NCI-H1694 treated with DMSO at 0.1 percent for 48 hours (cell line): ENCODE results near the gene PCDHGB2.
"Not testable (repeated sequence)": the region's sequence is repeated elsewhere in the genome, so short reads cannot be mapped to it uniquely, and the experiment has no call there.

ENCODE experiments used
- DNase-seq: peaks from one replicate; lab custom pipeline; 2025; lab: John Stamatoyannopoulos, UW

The PCDHGB2 gene

DNA sequence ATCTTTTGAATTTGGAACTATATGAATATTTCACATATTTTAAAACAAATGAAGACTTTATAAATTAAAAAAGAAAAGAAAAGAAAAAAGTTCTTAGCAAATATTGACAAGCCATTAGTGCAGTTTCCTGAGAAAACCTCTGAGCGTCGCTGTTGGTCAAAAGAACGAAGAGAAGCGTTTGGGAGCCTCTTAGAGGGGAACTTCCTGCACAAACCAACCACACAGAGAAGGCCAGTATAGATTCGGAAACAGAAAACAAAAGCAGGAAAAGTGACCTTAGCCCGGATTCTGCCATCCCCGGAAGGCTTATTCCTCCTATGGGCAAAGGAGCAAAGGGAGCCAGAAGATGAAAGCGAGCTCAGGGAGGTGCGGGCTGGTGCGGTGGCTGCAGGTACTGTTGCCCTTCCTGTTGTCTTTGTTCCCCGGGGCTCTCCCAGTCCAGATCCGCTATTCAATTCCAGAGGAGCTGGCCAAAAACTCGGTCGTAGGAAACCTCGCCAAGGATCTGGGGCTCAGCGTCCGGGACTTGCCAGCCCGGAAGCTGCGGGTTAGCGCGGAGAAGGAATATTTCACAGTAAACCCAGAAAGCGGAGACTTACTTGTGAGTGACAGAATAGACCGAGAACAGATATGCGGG, at the start of gene PCDHGB2:
PCDHGB2 (plus strand) TSS at position 205 of the 637 bp plus-strand sequence; CDS start at position 347, 142 bp downstream.
- DNase-seq, result peak; percentile 32

DNA sequence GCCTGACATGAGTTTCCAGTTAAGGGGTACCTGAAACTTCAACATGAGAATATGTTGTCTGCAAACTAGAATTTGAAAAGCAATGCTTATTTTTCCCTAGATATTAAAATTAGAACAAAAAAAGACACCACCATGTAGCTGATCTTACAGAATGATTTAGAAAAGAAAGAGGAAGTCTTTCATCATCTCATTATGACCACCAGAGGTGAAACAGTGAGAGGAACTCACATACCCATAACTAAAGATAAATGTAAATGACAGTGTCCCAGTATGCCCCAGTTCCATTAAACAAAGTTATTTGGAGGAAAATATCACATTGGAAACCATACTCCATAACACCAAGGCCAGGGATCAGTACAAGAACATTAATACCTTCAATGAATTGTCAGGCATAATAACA, 46.1 kb upstream of the PCDHGB2 start:
- no peak for DNase-seq

DNA sequence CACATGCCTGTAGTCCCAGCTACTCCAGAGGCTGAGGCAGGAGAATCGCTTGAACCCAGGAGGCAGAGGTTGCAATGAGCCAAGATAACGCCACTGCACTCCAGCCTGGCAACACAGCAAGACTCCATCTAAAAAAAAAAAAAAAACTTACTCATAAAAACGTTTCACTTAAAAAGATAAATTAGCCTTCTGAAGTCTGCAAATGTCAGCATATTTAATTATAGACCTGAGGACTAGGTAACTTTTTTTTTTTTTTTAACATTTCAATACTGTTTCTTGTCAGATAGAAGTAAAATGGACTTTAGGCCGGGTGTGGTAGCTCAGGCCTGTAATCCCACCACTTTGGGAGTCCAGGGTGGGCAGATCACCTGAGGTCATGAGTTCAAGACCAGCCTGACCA, 42.8 kb upstream of the PCDHGB2 start:
- not testable (repeated sequence) for DNase-seq

DNA sequence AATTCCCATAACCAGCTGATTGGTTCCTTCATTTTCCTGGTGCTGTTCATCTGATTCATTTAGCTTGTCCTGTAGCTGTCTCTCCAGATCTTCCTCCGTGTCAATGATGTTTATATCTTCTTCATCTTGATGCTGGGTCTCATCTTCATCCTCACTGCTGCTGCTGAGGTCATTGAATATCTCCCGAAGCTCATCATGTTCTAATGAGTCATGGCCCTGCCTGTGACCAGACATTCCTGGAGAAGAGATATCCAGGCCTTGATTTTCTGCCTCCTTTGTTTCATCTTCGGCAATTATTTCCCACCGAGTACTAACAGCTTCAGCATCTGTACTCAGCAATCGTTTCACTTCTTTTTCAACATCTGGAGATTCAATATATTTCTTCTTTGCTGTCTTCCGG, 40.6 kb upstream of the PCDHGB2 start:
- DNase-seq, result no peak

DNA sequence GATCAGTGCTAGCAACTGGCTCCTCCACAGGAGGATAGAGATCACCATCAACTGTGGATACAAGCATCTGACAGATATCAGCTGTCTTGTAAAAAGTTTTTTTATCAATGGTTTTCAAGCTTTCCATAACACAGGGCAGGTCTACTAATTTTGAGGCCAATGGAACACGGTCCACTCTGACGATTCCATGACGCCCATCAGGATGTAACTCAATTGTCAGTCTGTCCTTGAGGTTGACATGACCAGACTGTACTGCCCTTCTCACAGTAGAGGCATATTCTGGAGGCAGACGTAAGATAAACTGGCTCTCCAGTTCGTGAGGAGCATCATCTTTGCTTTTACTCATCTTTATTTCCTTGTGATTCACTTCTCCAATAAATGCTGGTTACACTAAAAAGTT, 40.1 kb upstream of the PCDHGB2 start:
- no peak for DNase-seq

DNA sequence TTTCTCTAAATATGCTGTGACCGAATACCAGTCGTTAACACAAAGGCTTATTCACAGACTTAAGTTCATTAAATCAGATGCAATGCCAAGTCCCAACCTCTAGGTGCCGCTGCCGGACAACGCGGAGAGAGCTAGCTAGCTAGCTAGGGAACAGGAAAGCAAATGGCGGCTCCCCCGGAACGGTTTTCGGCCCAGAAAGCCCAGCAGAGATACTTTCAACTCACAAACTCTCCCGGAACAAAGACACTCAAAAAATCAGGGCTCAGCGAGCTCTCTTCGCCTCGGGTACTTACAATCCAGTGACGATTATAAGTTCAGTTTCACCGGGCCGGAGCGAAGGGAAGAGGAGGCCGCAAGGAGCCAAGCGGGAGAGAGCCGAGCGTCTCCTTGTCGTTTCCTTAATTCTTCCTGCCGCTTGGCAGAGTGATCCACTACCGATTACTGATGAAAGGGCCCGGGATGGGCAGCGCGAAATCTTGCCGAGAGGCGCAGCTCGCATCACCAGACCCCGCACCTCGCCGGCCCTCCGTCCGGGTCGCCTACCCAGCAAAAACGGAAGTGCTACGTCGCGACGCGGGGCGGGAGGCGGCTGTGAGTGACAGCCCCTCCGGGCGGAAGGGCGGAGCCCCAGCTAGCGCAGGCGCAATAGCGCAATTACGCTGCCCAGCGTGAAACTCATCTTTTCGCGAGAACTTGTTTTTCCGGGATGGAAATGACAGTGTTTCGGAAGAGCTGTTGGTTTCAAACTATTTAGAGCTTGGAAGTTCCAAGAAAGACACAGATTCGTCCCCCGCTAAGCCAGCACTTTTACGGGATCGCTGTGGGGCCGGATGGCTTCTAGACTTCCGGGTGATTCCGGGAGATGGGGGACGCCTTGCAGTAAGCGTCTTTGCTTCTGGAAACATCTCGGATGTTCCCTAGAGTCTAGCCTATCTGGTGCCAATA, 39.3 kb upstream of the PCDHGB2 start, which contains the start of gene TAF7:
TAF7 (minus strand) TSS at position 560 of the 945 bp plus-strand sequence. CDS start 740 bp downstream, outside the sequence.
- DNase-seq, result peak; percentile 80

DNA sequence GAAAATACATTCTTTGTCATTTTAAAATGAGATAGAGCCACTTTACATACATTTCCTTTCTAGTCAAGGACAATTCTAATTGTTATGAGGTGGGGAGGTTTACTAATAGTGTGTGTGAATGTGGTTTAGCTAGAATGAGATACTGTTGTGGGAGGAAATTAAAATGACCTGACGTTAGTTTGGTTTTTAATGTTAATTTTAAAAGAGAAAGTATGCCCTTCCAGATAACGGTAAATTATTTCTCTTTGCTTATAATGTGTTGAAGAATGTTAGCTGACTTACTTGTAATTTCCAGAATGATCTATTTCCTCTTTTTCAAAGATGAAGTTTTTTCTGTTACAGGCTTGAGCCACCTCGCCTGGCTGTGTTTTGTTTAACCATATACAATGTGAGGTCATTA, 37.5 kb upstream of the PCDHGB2 start:
- no peak for DNase-seq

DNA sequence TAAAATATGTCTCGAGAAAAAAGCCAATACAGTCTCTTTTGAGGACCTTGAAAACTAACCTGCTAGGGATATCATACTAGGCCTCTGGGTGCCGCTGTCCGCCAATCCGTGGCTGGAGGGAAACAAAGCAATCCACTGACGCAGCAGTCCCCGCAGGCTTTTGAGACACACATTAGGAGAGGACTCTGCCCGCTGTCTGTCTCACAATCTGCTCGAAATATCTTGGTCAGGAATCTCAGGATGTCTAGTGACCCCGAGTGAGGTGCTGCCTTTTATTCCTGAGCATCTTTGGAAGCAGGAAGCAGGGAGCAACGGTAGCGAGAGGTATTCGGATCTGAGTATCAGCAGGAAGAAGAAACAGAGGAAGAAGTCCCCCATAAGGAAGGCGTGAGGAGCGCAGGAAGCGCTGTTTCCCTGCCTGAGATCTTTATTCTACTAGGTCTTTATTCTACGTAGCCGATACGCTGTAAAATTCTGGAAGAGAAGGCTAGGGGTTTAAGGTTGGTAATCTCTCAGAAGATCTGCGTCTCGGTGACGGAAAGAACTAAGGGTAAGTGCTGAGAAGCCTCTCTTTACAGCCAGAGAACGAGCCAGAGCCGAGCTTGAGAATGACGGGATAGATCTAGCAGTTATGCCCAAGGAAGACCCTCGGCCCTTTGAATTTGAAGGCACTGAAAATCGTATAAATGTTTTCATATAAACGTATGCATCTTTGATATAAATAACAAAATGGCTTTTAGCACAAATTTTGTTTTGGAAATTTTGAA, 33.5 kb upstream of the PCDHGB2 start:
- DNase-seq, result no peak

DNA sequence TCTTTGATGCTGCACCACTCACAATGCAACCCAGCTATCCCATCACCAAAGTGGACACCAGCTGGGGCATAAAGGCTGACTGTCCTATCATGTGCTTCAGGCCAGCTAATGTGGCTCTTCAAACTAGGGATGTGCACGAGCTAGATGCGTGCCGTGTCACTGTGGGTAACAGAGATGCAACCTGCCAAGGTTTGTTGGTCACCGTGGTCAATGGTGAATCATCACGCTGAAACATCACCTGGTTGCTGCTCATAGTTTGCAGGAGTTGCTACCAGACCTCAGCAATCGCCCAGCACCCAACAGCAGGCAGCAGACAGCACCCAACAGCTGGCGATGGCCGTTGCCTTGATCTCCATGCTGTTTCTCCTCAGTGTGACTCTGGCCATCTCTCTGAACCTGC, 31.6 kb upstream of the PCDHGB2 start:
- DNase-seq, result no peak

DNA sequence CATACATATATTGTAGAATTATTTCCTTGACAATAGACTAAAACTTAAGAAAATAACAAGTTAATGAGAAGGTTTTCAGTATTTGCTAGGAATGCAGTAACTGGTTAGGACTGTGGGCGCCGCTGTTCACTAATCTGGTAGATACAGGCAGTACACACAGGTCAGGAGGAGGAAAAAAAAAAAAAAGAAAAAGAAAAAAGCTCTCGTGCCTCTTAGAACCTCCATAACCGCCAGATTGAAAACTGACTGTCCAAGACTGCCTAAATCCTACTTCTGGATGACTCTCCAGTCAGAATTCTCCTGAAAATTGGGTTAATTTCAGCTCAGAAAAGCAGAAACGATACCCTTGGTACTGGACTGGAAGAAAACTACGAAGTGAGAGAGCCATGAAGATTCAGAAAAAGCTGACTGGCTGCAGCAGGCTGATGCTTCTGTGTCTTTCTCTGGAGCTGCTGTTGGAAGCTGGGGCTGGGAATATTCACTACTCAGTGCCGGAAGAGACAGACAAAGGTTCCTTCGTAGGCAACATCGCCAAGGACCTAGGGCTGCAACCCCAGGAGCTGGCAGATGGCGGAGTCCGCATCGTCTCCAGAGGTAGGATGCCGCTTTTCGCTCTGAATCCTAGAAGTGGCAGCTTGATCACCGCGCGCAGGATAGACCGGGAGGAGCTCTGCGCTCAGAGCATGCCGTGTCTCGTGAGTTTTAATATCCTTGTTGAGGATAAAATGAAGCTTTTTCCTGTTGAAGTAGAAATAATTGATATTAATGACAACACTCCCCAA, 29.3 kb upstream of the PCDHGB2 start, which contains the start of gene PCDHGA1:
PCDHGA1 (plus strand) TSS at position 216 of the 782 bp plus-strand sequence.
- peak; percentile 16 for DNase-seq

DNA sequence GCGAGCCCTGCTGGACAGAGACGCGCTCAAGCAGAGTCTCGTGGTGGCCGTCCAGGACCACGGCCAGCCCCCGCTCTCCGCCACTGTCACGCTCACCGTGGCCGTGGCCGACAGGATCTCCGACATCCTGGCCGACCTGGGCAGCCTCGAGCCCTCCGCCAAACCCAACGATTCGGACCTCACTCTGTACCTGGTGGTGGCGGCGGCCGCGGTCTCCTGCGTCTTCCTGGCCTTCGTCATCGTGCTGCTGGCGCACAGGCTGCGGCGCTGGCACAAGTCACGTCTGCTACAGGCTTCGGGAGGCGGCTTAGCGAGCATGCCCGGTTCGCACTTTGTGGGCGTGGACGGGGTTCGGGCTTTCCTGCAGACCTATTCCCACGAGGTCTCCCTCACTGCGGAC, 27.2 kb upstream of the PCDHGB2 start:
- DNase-seq, result not testable (repeated sequence)

DNA sequence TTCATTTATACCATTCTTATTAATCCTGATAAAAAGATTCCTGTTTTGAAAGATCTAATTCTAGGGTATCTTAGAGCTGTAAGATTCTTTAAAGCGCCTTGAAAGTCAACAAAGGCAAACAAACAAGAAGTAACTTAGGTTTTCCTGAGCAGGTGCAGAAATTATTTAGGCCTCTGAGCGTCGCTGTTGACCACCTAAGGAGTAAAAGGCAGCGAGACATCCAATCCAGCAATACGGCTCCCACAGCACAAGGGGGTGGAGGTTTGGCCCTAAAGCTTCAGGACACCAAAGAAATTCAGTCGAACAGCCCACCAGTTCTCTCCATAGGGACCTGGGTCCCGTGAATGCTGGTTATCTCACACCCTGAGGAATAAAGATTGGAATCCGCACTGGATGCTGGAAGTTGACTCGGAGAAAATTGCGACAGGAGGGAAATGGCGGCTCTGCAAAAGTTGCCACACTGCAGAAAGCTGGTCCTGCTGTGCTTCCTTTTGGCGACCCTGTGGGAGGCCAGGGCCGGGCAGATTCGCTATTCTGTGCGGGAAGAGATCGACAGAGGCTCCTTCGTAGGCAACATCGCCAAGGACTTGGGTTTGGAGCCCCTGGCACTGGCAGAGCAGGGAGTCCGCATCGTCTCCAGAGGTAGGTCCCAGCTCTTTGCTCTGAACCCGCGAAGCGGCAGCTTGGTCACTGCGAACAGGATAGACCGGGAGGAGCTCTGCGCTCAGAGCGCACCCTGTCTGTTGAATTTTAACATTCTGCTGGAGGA, 21.1 kb upstream of the PCDHGB2 start, which contains the start of gene PCDHGA2:
PCDHGA2 (plus strand) TSS at position 223 of the 769 bp plus-strand sequence.
- no peak for DNase-seq

DNA sequence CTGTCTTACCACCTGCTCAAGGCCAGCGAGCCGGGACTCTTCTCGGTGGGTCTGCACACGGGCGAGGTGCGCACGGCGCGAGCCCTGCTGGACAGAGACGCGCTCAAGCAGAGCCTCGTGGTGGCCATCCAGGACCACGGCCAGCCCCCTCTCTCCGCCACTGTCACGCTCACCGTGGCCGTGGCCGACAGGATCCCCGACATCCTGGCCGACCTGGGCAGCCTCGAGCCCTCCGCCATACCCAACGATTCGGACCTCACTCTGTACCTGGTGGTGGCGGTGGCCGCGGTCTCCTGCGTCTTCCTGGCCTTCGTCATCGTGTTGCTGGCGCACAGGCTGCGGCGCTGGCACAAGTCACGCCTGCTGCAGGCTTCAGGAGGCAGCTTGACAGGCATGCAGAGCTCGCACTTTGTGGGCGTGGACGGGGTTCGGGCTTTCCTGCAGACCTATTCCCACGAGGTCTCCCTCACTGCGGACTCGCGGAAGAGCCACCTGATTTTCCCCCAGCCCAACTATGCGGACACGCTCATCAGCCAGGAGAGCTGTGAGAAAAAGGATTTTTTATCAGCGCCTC, 18.9 kb upstream of the PCDHGB2 start:
- DNase-seq, result not testable (repeated sequence)

DNA sequence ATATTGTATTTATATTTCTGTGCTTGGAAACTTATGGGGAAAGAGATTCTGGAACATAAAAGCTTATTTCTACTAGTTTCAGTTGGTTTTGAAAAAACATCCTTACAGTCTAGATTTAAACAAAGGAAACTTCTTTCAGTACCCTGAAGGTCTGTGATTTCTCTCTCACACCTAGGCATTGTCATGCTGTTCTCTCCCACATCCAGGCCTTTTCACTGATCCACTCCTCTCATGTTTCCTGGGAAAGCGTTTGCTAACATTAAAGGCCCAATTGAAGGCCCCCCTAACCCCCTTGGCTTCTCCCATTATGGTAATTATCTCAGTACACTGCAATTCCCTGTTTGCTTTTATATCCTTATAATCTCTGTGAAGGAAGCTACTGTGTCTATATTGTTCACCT, 17.0 kb upstream of the PCDHGB2 start:
- DNase-seq, result no peak

DNA sequence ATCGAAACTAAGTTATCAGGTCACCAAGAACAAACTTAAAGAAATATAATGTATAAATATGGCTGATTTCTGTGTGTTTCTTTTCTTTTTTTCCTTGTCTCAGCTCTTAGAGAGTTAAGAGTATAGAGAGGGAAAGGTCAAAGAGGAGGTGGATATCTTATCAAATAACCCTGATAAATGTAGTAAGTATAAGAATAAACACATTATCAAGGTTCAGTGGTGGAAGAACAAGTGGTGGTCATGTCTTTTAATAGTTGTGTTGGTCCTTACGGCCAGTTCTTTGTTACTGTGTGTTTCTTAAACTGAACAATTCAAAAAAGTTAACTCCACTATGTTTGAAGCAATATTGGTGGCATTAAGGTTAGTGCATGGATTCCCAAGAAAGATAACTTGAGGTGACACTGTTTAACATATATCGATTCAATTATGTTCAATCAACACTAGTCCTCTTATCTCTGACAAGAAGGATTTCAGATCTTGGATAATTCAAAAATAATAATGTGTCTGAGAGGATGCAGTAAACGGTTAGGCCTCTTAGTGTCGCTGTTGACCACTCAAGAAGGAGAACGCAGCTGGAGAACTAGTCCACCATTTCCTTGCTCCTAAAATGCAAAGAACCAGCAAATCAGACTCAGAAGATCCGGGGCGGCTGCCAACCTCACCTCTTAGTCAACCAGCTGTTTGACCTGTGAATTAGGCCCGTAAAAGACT, 16.4 kb upstream of the PCDHGB2 start, which contains the start of gene PCDHGA3:
PCDHGA3 (plus strand) TSS at position 588 of the 711 bp plus-strand sequence. CDS start 205 bp downstream, outside the sequence.
- no peak for DNase-seq

DNA sequence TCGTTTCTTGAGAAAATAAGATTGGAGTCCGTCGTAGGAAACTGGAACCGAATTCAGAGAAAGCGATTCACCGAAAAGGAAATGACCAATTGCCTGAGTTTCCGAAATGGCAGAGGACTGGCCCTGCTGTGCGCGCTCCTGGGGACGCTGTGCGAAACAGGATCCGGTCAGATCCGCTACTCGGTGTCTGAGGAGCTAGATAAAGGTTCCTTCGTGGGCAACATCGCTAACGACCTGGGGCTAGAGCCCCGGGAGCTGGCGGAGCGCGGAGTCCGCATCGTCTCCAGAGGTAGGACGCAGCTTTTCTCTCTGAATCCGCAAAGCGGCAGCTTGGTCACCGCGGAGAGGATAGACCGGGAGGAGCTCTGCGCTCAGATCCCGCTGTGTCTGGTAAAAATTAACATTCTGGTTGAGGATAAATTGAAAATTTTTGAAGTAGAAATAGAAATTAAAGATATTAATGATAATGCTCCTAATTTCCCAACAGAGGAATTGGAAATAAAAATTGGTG, 15.8 kb upstream of the PCDHGB2 start:
- DNase-seq, result no peak

DNA sequence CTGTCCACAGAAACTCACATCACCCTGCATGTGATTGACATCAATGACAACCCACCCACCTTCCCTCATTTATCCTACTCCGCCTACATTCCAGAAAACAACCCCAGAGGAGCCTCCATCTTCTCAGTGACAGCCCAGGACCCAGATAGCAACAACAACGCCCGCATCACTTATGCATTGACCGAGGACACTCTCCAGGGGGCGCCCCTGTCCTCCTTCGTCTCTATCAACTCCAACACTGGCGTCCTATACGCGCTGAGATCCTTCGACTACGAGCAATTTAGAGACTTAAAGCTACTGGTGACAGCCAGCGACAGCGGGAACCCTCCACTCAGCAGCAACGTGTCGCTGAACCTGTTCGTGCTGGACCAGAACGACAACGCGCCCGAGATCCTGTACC, 14.5 kb upstream of the PCDHGB2 start:
- DNase-seq, result no peak

DNA sequence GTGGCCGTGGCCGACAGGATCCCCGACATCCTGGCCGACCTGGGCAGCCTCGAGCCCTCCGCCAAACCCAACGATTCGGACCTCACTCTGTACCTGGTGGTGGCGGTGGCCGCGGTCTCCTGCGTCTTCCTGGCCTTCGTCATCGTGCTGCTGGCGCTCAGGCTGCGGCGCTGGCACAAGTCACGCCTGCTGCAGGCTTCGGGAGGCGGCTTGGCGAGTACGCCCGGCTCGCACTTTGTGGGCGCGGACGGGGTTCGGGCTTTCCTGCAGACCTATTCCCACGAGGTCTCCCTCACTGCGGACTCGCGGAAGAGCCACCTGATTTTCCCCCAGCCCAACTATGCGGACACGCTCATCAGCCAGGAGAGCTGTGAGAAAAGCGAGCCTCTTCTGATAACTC, 13.8 kb upstream of the PCDHGB2 start:
- not testable (repeated sequence) for DNase-seq
